Muscle of back (tissue), 11 donors: ENCODE data around the gene COL10A1. TPM values are rescaled to one million over a fixed set of nuclear protein-coding genes. Genes with fewer than 3 reads are reported as not detected.

Experiments used
- DNase-seq, 3 donors: peaks; one replicate each; pipeline versions ENCODE4 v3.0.0 to v3.0.0-alpha.2; 2013
- polyA plus RNA-seq, 10 donors: library from polyadenylated mRNA; unstranded; fragments of 120-200 nt; gene quantifications; one replicate each; pipeline ENCODE4 v1.2.1, GENCODE V29; 2013; ENCODE audit not compliant: insufficient read length in 10 of 10

The COL10A1 gene
- polyA plus RNA-seq, 10 donors, result 0.12 to 0.99 (median 0.26) TPM

DNA sequence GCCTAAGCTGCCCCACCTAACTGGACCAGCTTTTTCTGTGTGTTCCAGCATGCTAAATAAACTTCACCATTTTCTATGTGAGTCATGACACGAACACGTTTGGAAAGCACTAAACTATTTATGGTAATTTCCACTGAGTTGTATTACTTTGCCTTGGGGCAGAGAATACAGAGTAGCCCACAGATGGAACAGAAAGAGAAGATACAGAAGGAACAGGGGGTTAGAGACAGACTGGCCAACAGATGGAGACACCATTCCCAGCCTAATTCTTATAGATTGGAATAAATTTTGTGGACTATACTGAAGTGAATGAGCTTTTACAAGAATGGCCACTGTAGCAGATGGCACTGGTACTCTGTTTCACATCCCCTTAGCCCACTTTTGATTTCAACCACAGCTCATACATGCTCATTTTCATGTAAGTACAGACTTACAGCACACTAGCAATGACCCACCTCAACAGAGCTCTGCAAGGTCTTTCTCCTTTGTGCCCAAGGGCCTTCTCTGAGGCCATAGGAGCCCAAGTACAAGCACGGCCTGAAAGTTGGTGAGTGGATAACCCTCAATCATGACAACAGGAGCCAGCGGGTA is 38.4 kb downstream of the COL10A1 start:
- no peak for DNase-seq

GRCh38 chr6:116084284-116084683 is 41.6 kb downstream of the COL10A1 start:
- DNase-seq, result no peak

DNA sequence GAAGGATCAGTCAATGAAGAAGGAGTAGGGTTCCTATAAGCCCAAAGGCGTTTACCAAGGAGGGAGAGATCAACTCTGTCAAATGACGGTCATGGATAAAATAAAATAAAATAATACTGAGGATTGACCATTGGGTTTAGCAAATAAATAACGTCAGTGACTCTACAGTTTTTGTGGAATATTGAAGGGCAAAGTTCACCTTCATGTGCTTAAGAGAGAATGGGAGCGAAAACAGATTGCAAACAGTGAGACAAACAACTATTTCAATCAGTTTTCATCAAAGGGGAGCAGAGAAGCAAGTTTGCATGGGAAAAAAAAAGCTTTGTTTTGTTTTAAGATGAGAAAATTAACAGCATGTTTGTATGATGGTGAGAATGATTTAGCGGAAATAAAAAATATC is 42.9 kb downstream of the COL10A1 start:
- no peak for DNase-seq

GRCh38 chr6:116078945-116079344 is 47.0 kb downstream of the COL10A1 start:
- DNase-seq, result no peak

DNA sequence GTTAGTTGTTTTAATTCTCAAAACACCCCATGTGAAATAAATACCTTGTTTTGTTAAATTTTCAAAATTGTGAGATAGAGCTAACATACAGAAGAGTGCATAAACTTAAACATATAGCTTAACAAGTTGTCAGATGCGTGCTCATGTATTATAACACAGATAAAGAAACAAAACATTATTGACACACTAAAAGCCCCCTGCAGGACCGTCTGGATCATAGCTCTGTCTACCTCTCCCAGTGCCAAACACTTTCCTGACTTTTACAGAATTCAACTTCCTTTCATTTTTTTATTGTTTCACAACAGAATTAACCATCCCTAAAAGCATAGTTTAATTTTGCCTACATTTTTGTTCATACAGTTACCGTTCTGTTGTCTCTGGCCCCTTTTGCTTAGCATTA is 47.4 kb downstream of the COL10A1 start:
- DNase-seq, result no peak

GRCh38 chr6:116074732-116075390 is 51.1 kb downstream of the COL10A1 start:
- DNase-seq, result no peak

DNA sequence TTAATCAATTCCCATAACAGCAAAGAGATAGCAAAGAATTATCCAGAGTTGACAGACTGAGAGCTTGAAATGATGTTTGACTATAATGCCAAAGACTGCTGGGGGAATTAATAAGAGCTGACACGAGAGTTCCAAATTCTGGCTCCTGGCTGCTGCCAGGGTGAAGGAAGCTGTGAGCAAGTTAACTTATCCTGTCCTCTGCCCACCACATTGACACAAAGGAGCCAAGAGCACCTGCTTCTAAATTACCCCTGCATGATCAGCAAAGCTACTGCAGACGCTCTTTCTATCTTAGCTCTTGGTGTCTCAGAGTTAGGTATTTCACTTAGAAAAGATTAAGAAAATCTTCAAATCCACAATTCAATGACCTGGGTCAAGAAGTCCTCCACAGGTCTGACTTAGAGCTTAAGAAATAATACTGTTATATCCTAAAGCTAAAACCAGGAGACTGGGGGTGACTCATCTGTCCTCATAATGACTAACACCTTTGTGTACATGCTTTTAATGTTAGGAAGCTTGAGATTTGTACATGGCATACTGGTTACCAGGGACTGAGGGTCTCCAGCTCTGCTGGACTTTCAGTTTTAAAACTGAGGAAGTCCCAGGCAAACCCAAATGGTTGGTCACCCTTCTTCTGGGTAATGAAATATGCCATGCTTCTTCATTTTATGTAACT is 52.0 kb downstream of the COL10A1 start:
- no peak for DNase-seq

GRCh38 chr6:116072368-116072767 is 53.6 kb downstream of the COL10A1 start:
- no peak for DNase-seq

GRCh38 chr6:116070616-116071389 is 55.1 kb downstream of the COL10A1 start:
- peak in 2 of 3 donors; percentile 49 to 70 for DNase-seq

DNA sequence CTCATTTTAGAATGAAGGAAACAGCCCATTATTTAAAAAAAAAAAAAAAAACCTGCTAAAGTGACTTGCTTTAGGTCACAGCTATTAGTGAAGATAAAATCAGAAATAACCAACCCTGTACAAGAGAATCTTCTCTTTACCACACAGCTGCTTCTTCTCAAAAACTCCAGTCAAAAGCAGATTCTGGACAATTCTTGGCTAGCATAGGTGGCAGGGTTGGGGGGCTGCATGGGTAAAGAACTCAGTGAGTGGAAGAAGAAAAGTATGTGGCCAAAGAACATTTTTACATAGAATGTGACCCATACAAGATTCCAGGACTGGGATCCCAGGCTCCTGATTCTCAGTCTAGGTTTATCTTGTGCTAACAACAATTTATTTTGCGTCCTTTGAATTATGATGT is 55.8 kb downstream of the COL10A1 start:
- peak in 1 of 3 donors; percentile 39 for DNase-seq

Other genes starting within 250 kb of the COL10A1 start
- under 1 TPM; 0.39 to 0.84 (median 0.64) TPM for gene FRK, start 65.2 kb downstream of the COL10A1 start, polyA plus RNA-seq
- 10 to 100 TPM; 15.3 to 27.1 (median 21.3) TPM for gene NT5DC1, start 25.3 kb downstream of the COL10A1 start, polyA plus RNA-seq
- gene TSPYL4, start 127.9 kb upstream of the COL10A1 start, polyA plus RNA-seq, result 10 to 100 TPM; 15.9 to 21.9 (median 18.8) TPM
- 10 to 100 TPM; 40.6 to 66.9 (median 52.0) TPM for gene TSPYL1, start 153.8 kb upstream of the COL10A1 start, polyA plus RNA-seq
- gene DSE, start 244.8 kb upstream of the COL10A1 start, polyA plus RNA-seq, result 10 to 100 TPM; 30.3 to 39.2 (median 33.1) TPM